Measurements from ENCODE around the gene SH3BGRL2. TPM values are rescaled to one million over a fixed set of nuclear protein-coding genes. Genes with fewer than 3 reads are reported as not detected.

The SH3BGRL2 gene
- 24.2 and 27.4 TPM in 2 replicates for total RNA-seq (2021)
- Bru-seq, nascent RNA = percentile 76 among the genes with signal in this experiment
- percentile 69 among the genes with signal in this experiment for BruChase-seq, experiment 1, labeled RNA remaining after a 2-hour chase
- BruChase-seq, experiment 2, labeled RNA remaining after a 6-hour chase = percentile 80 among the genes with signal in this experiment
- long read RNA-seq, full-length matches to known transcripts = 26 of 37 reads
- long read RNA-seq, partial matches to known transcripts = 6 of 37 reads
- long read RNA-seq, other reads (novel, unspliced or antisense) = 5 of 37 reads

- H3K27ac ChIP-seq = peak within 1 kb of the TSS; percentile 19; the same call in 1 of the 2 replicates
- no peaks in the 10 kb centered on the region for H3K9me3 ChIP-seq (ENCODE audit: insufficient read depth, low read depth)
- 0 out of 2 replicates have a peak, but pooled peaks cover 3% of the 10 kb centered on the region for H3K79me2 ChIP-seq (ENCODE audit: low read depth)
- H2AFZ ChIP-seq = peak within 1 kb of the TSS; percentile 97
- no peaks in the 10 kb centered on the region; the same call in 1 of the 2 replicates for H3F3A ChIP-seq (ENCODE audit: insufficient read depth, low read depth)
- H3K4me2 ChIP-seq = peak within 1 kb of the TSS; percentile 82
- CTCF ChIA-PET = no interaction called here
- no peaks in the 10 kb centered on the region for H3K36me3 ChIP-seq (ENCODE audit: low read depth)
- no peaks in the 10 kb centered on the region for H3K9me2 ChIP-seq (ENCODE audit: insufficient read depth)
- H3K4me1 ChIP-seq (replicated peaks; ENCODE audit: insufficient read depth) = peaks cover 31% of the 10 kb centered on the region
- no peaks in the 10 kb centered on the region for H4K20me1 ChIP-seq (ENCODE audit: insufficient read depth)
- no peaks in the 10 kb centered on the region for H3K27me3 ChIP-seq (ENCODE audit: insufficient read depth, low read depth)
- TSS peak; percentile 58 for BruUV-seq (replicated peaks)
- TF ChIP-seq EZH2 (IDR thresholded peaks at IDR 0.05; ENCODE audit: low read depth) (no peak), CTCF (conservative IDR thresholded peaks at IDR 0.05) (no peak)
- H3K4me3 ChIP-seq = peak within 1 kb of the TSS; percentile 90
- intact Hi-C loops (cut with micrococcal nuclease; ENCODE audit: unreplicated experiment) = loop anchor here (1.0 to 2.0 kb wide), 3 partner anchors 40 to 86 kb away; no protein-coding TSS in a partner anchor
- POLR2A ChIA-PET (ENCODE audit: unreplicated experiment) = interaction anchor here (0.5 to 0.7 kb wide), 6 partner anchors 9 to 1533 kb away, joined by 3 to 5 read pairs (median 4); no protein-coding TSS in a partner anchor
- DNase-seq = peak; percentile 37 to 75
These were observed at the start of gene SH3BGRL2 for GRCh38 chr6:79630883-79631692. Gene SH3BGRL2, plus strand, starts transcription at chr6:79631329. Its CDS starts 133 bp downstream, at chr6:79631462.

GRCh38 chr6:79584332-79584731, 46.8 kb upstream of the SH3BGRL2 start:
- no peaks in the 10 kb centered on the region for H3K27me3 ChIP-seq (ENCODE audit: insufficient read depth, low read depth)
- no peaks in the 10 kb centered on the region for H4K20me1 ChIP-seq (ENCODE audit: insufficient read depth)
- no peaks in the 10 kb centered on the region for H3K9me2 ChIP-seq (ENCODE audit: insufficient read depth)
- H3K79me2 ChIP-seq (ENCODE audit: low read depth) = no peaks in the 10 kb centered on the region
- no peak overlapping the region for H3K4me3 ChIP-seq
- no peak overlapping the region for H2AFZ ChIP-seq
- H3K9me3 ChIP-seq (ENCODE audit: insufficient read depth, low read depth) = no peaks in the 10 kb centered on the region
- H3K4me1 ChIP-seq (replicated peaks; ENCODE audit: insufficient read depth) = no peaks in the 10 kb centered on the region
- H3K36me3 ChIP-seq (ENCODE audit: low read depth) = no peaks in the 10 kb centered on the region
- no TSS peak for BruUV-seq (replicated peaks)
- no peaks in the 10 kb centered on the region for H3F3A ChIP-seq (ENCODE audit: insufficient read depth, low read depth)
- H3K4me2 ChIP-seq = no peak overlapping the region
- no peak for TF ChIP-seq EZH2 (IDR thresholded peaks at IDR 0.05; ENCODE audit: low read depth)
- no peak for TF ChIP-seq CTCF (conservative IDR thresholded peaks at IDR 0.05)
- POLR2A ChIA-PET (ENCODE audit: unreplicated experiment) = no interaction called here
- no peak for DNase-seq
- no peak overlapping the region for H3K27ac ChIP-seq
- CTCF ChIA-PET = no interaction called here
- intact Hi-C loops (cut with micrococcal nuclease; ENCODE audit: unreplicated experiment) = no loop called here

- no peaks in the 10 kb centered on the region for H3F3A ChIP-seq (ENCODE audit: insufficient read depth, low read depth)
- H3K4me2 ChIP-seq = no peak overlapping the region
- H3K27me3 ChIP-seq (ENCODE audit: insufficient read depth, low read depth) = no peaks in the 10 kb centered on the region
- intact Hi-C loops (cut with micrococcal nuclease; ENCODE audit: unreplicated experiment) = no loop called here
- no peaks in the 10 kb centered on the region for H3K36me3 ChIP-seq (ENCODE audit: low read depth)
- TF ChIP-seq CTCF (conservative IDR thresholded peaks at IDR 0.05) = peak; percentile 45
- no peak for TF ChIP-seq EZH2 (IDR thresholded peaks at IDR 0.05; ENCODE audit: low read depth)
- no TSS peak for BruUV-seq (replicated peaks)
- no peaks in the 10 kb centered on the region for H3K4me1 ChIP-seq (replicated peaks; ENCODE audit: insufficient read depth)
- H3K27ac ChIP-seq = no peak overlapping the region
- H3K4me3 ChIP-seq = no peak overlapping the region
- DNase-seq = no peak
- no peaks in the 10 kb centered on the region for H3K79me2 ChIP-seq (ENCODE audit: low read depth)
- no peaks in the 10 kb centered on the region for H3K9me3 ChIP-seq (ENCODE audit: insufficient read depth, low read depth)
- H3K9me2 ChIP-seq (ENCODE audit: insufficient read depth) = no peaks in the 10 kb centered on the region
- CTCF ChIA-PET = interaction anchor here (0.7 kb wide), 1 partner anchor 33 kb away, joined by 9 read pairs; no protein-coding TSS in a partner anchor
- no peak overlapping the region for H2AFZ ChIP-seq
- POLR2A ChIA-PET (ENCODE audit: unreplicated experiment) = no interaction called here
- H4K20me1 ChIP-seq (ENCODE audit: insufficient read depth) = no peaks in the 10 kb centered on the region
These were observed 44.6 kb upstream of the SH3BGRL2 start for GRCh38 chr6:79586548-79586947.
